MM.1S (cell line): Measurements from ENCODE around the gene GEMIN4.
"Not testable (repeated sequence)": the region's sequence is repeated elsewhere in the genome, so short reads cannot be mapped to it uniquely, and the experiment has no call there.

Source experiments
- DNase-seq: peaks from one replicate; pipeline ENCODE4 v3.0.0-alpha.2; 2015
- H2AFZ ChIP-seq: fragments of 300-600 bp; sonication (generic); 2 replicates; pipeline ENCODE4 v1.6.0; 2016; ENCODE audit warnings: antibody characterized with exemption, low read length
- H3F3A ChIP-seq: fragments of 300-600 bp; sonication (generic); 2 replicates; pipeline ENCODE4 v1.6.1; 2016; ENCODE audit warnings: mild to moderate bottlenecking, antibody characterized with exemption, low read length, moderate library complexity, mixed read lengths; ENCODE audit not compliant: insufficient read depth
- H3K27ac ChIP-seq: fragments of 300-600 bp; sonication (generic); 2 replicates; pipeline ENCODE4 v1.5.1; 2016; ENCODE audit warnings: mild to moderate bottlenecking, low read length
- H3K27me3 ChIP-seq: fragments of 300-600 bp; sonication (generic); replicated peaks from 2 replicates; pipeline ENCODE4 v1.6.0; 2016; ENCODE audit warnings: low read length; ENCODE audit not compliant: insufficient read depth
- H3K36me3 ChIP-seq: fragments of 300-600 bp; sonication (generic); replicated peaks from 2 replicates; pipeline ENCODE4 v1.6.1; 2016; ENCODE audit warnings: mild to moderate bottlenecking, low read length, mixed read lengths; ENCODE audit not compliant: insufficient read depth
- H3K4me1 ChIP-seq: fragments of 300-600 bp; sonication (generic); 2 replicates; pipeline ENCODE4 v1.6.1; 2016; ENCODE audit warnings: low read length, mixed read lengths
- H3K4me2 ChIP-seq: fragments of 300-600 bp; sonication (generic); 2 replicates; pipeline ENCODE4 v1.6.0; 2016; ENCODE audit warnings: low read depth, low read length
- H3K4me3 ChIP-seq: fragments of 300-600 bp; sonication (generic); 2 replicates; pipeline ENCODE4 v1.5.1; 2016; ENCODE audit warnings: low read length, mixed read lengths
- H3K79me2 ChIP-seq: fragments of 300-600 bp; sonication (generic); 2 replicates; pipeline ENCODE4 v1.6.1; 2016; ENCODE audit warnings: mixed run types, low read length, mixed read lengths
- H3K9ac ChIP-seq: fragments of 300-600 bp; sonication (generic); 2 replicates; pipeline ENCODE4 v1.6.1; 2016; ENCODE audit warnings: low read length, mixed read lengths
- H3K9me2 ChIP-seq: fragments of 300-600 bp; sonication (generic); replicated peaks from 2 replicates; pipeline ENCODE4 v1.6.1; 2016; ENCODE audit warnings: mild to moderate bottlenecking, low read length, mixed read lengths; ENCODE audit not compliant: insufficient read depth
- H3K9me3 ChIP-seq: fragments of 300-600 bp; sonication (generic); replicated peaks from 2 replicates; pipeline ENCODE4 v1.6.1; 2016; ENCODE audit warnings: mild to moderate bottlenecking, low read length, mixed read lengths; ENCODE audit not compliant: insufficient read depth
- H4K20me1 ChIP-seq: fragments of 300-600 bp; sonication (generic); 2 replicates; pipeline ENCODE4 v1.6.1; 2016; ENCODE audit warnings: mild to moderate bottlenecking, low read length, moderate library complexity, mixed read lengths; ENCODE audit not compliant: insufficient read depth
- EZH2 ChIP-seq: fragments of 300-600 bp; sonication (generic); optimal IDR thresholded peaks from 2 replicates; pipeline ENCODE3; 2017; ENCODE audit warnings: low read depth, mild to moderate bottlenecking, antibody characterized with exemption, low read length, mixed read lengths
- EZH2phosphoT487 ChIP-seq: fragments of 300-600 bp; sonication (generic); IDR thresholded peaks from 2 replicates; pipeline ENCODE4 v1.6.1; 2018; ENCODE audit warnings: antibody characterized with exemption, low read length
- TF ChIP-seq, protein P1 (sequence below): fragments of 300-600 bp; sonication (generic); IDR thresholded peaks from 2 replicates; pipeline ENCODE4 v1.5.1; 2016; ENCODE audit warnings: antibody characterized with exemption, low read length, mixed read lengths

The GEMIN4 gene

DNA sequence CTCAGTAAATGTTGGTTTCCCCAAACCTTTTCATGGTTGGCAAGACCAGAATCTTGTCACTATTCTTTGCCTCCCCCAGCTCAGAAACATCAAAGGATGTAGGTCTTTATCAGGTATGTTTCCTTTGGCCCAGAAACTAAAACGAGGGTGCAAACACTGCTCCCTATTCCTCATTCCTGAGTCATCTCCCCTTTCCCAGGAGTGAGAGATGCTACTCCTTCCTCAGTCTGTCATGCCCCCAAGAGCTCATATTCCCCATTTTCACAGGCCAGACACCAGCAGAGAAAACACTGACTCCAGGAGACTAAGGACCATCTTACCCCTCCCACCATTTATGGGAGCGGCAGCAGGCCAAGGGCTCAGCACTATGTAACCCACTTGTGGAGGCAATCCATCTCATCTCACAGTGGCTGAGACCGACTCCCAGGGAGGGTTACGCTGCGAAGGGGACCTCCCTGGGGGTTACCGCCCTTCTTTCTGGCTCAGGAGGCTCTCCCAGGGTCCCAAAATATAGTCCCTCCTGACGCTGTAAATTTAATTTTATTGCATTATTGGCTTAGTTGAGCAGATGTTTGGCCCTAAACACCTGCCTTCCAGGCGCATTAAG lies 1.5 kb downstream of the GEMIN4 start:
- H3K79me2 ChIP-seq, result peaks cover 59% of the 10 kb centered on the region
- no peak for TF ChIP-seq EZH2phosphoT487
- no peak for TF ChIP-seq EZH2
- TF ChIP-seq, protein P1, sequence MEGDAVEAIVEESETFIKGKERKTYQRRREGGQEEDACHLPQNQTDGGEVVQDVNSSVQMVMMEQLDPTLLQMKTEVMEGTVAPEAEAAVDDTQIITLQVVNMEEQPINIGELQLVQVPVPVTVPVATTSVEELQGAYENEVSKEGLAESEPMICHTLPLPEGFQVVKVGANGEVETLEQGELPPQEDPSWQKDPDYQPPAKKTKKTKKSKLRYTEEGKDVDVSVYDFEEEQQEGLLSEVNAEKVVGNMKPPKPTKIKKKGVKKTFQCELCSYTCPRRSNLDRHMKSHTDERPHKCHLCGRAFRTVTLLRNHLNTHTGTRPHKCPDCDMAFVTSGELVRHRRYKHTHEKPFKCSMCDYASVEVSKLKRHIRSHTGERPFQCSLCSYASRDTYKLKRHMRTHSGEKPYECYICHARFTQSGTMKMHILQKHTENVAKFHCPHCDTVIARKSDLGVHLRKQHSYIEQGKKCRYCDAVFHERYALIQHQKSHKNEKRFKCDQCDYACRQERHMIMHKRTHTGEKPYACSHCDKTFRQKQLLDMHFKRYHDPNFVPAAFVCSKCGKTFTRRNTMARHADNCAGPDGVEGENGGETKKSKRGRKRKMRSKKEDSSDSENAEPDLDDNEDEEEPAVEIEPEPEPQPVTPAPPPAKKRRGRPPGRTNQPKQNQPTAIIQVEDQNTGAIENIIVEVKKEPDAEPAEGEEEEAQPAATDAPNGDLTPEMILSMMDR, result no peak
- H3F3A ChIP-seq, result 0 out of 2 replicates have a peak, but pooled peaks cover 5% of the 10 kb centered on the region
- no peak overlapping the region for H2AFZ ChIP-seq
- no peaks in the 10 kb centered on the region for H3K27me3 ChIP-seq
- no peaks in the 10 kb centered on the region for H3K9me3 ChIP-seq
- DNase-seq, result no peak
- H3K36me3 ChIP-seq, result peaks cover 16% of the 10 kb centered on the region
- H3K4me3 ChIP-seq, result peak overlapping the region; percentile 65
- no peak overlapping the region for H3K27ac ChIP-seq
- H3K4me2 ChIP-seq, result peak overlapping the region; percentile 85
- H4K20me1 ChIP-seq, result no peaks in the 10 kb centered on the region
- no peak overlapping the region for H3K9ac ChIP-seq
- peaks cover 7% of the 10 kb centered on the region; the same call in 1 of the 2 replicates for H3K4me1 ChIP-seq
- H3K9me2 ChIP-seq, result no peaks in the 10 kb centered on the region

DNA sequence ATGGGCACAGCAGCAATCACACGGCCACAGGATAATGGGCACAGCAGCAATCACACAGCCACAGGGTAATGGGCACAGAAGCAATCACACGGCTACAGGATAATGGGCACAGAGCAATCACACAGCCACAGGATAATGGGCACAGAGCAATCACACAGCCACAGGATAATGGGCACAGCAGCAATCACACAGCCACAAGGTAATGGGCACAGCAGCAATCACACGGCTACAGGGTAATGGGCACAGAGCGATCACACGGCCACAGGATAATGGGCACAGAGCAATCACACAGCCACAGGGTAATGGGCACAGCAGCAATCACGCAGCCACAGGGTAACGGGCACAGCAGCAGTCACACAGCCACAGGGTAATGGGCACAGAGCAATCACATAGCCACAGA lies 2.7 kb downstream of the GEMIN4 start:
- H3K9ac ChIP-seq, H3K4me1 ChIP-seq, H3K27me3 ChIP-seq, H3K27ac ChIP-seq, H3K9me3 ChIP-seq, H2AFZ ChIP-seq, H3K9me2 ChIP-seq, H3K4me3 ChIP-seq, H4K20me1 ChIP-seq, H3F3A ChIP-seq, DNase-seq, H3K4me2 ChIP-seq: not testable (repeated sequence)
- peaks cover 69% of the 10 kb centered on the region for H3K79me2 ChIP-seq
- peaks cover 20% of the 10 kb centered on the region for H3K36me3 ChIP-seq

DNA sequence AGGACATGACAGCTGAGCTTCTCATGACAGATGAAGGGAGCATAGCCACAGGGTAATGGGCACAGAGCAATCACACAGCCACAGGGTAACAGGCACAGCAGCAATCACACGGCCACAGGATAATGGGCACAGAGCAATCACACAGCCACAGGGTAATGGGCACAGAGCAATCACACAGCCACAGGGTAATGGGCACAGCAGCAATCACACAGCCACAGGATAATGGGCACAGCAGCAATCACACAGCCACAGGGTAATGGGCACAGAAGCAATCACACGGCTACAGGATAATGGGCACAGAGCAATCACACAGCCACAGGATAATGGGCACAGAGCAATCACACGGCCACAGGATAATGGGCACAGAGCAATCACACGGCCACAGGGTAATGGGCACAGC lies 3.5 kb downstream of the GEMIN4 start:
- H3K9me2 ChIP-seq, H4K20me1 ChIP-seq, H3K27me3 ChIP-seq, H3K4me3 ChIP-seq, H3K4me2 ChIP-seq, H3K9ac ChIP-seq, H3K9me3 ChIP-seq, H2AFZ ChIP-seq, H3F3A ChIP-seq, DNase-seq, H3K4me1 ChIP-seq, H3K27ac ChIP-seq: not testable (repeated sequence)
- peaks cover 20% of the 10 kb centered on the region for H3K36me3 ChIP-seq
- peaks cover 69% of the 10 kb centered on the region for H3K79me2 ChIP-seq

DNA sequence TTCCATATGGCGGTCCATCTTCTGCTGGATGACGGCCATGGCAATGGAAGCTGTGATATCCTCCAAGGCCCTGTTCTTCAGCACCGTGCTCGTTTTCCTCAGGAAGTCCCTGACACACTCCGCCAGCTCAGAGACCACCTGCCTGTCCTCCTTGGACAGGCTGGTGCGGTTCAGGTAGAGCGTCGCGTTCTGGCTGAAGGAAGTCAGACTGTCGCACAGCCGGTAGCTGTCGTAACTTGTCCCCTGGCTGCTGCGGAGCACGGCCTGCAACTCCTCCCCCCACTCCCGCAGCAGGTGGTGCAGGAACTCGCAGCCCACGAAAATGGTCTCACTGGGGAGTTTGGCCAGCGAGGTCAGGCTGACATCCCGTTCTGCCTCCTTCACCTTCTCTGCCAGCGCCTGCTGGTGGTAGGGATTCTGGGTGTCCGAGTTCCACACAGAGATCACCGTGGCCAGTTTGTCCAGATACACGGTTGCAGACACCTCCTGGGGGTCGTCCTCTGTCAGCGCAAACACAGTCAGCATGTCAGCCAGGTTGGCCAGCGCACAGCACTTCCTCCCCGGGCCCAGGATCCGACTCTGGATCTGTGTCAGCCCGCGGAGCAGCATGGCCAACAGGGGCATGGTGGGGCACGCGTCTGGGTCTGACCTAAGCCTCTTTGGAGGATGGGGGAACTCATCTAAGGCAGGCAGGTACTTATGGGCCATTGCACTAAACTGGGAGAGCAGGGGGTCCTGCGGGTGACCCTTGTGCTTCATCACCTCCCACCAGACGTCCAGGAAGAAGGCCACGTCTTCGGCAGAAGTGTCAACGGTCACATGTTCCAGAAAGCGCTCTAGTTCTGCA lies 5.1 kb downstream of the GEMIN4 start:
- no peaks in the 10 kb centered on the region for H4K20me1 ChIP-seq
- no peak overlapping the region for H3K27ac ChIP-seq
- no peaks in the 10 kb centered on the region for H3K27me3 ChIP-seq
- no peak overlapping the region for H3K4me3 ChIP-seq
- no peaks in the 10 kb centered on the region for H3K9me3 ChIP-seq
- no peaks in the 10 kb centered on the region for H3K9me2 ChIP-seq
- TF ChIP-seq EZH2 (no peak), EZH2phosphoT487 (no peak)
- TF ChIP-seq, protein P1, result no peak
- peaks cover 7% of the 10 kb centered on the region; the same call in 1 of the 2 replicates for H3K4me1 ChIP-seq
- H3K36me3 ChIP-seq, result peaks cover 20% of the 10 kb centered on the region
- no peaks in the 10 kb centered on the region for H3F3A ChIP-seq
- peaks cover 69% of the 10 kb centered on the region for H3K79me2 ChIP-seq
- DNase-seq, result no peak
- H2AFZ ChIP-seq, result no peak overlapping the region
- no peak overlapping the region for H3K9ac ChIP-seq
- no peak overlapping the region for H3K4me2 ChIP-seq
